Head of caudate nucleus (tissue), 42 donors: ENCODE measurements around the gene FN1.

ENCODE experiments used
- DNase-seq, 42 donors: peaks; one replicate each; pipeline versions ENCODE4 v3.0.0 to v3.0.0-alpha.2; 2020 to 2021; ENCODE audit warnings: mixed read lengths in 7 of 42
- intact Hi-C: fragments of 100-400 bp; cut with DNase I; formaldehyde crosslinking; loops from one replicate; pipeline ENCODE4 v1.15.0; 2022

FN1 gene

DNA sequence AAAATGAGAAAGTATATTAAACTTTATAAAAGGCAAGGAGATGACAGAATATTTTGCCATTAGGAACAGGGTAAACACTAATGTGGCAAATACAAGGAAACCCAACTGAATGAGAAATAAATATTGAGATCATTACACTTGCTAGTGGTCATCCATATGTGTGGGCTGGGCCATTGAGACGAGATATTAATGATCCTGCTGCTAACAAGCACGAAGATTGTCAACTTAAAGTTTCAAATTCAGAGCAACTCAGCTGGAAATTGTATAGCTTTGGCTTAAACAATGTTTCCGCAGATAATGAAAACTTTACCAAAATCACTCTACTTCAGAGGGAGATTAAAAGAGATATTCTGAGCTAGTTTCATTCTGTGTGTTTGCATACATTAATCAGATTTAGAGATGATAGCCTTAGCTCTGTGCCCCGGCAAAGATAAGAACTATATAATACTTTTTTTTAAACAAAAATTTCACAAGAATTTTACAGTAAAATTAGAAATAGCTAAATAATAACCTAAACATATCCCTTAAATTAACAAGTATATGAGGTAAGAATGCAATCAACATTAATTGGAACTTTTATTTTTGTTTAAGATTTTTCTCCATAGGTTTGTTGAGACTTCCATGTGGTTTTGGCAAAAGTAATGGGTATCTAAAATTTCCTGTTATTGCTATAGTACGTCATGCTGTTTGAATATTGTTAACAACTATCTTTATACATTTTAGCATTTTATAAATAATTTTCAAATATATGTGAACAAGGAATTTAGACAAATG, 40.0 kb downstream of the FN1 start:
- no peak for DNase-seq
- intact Hi-C loops, result no loop called here

DNA sequence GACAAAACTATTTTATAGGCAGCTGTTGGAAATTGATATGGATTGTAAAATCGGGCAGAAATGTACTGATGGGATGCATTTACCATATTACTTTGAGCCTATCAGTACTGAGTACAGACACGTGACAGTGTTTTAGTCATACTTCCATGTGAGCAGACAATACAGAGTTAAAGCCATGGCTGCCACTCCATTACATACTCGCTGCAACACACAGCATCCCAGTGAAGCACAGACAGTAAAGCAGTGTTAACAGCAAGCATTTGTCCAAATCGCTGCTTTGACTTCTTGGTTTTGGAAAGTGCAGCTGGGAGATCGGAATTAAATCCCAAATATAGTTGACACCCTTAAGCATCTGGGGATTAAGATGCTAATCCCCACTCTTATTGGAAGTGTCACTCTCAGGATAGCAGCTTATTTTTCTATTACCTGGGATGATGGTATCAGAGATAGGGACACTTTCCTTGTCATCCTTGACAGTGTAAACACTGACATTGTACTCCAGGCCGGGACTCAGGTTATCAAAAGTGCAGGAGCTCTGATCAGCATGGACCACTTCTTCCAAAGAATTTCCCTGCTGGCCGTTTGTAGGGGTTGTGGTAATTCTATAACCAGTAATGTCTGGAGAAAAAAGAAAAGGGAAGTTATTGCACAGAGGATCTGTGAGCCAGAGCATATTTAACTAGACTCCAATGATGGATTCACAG, 41.6 kb downstream of the FN1 start:
- DNase-seq, result peak in 1 of 42 donors; percentile 15

DNA sequence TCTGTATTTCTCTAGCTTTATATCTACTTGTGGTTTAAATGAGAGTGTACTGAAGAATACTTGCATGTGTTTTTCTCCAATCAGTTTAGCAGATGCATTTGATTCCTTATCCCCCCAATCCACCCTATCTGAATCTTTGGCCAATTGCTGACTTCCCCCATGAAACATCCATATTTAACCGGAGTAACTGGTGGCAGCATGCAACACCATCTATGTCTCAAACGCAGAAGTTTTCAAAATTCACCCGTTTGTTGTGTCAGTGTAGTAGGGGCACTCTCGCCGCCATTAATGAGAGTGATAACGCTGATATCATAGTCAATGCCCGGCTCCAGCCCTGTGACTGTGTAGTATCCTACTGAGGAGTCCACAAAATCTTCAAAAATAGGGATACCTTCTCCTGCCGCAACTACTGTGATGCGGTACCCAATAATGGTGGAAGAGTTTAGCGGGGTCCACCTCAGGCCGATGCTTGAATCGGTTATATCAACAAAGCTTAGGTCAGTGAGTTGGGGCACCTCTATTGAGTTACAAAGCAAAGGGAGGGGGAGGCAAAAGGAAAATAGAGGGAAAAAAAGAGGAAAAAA, 43.1 kb downstream of the FN1 start:
- intact Hi-C loops, result no loop called here
- no peak for DNase-seq

More for the DNA sequence above, 41.6 kb downstream of the FN1 start:
- intact Hi-C loops, result no loop called here

DNA sequence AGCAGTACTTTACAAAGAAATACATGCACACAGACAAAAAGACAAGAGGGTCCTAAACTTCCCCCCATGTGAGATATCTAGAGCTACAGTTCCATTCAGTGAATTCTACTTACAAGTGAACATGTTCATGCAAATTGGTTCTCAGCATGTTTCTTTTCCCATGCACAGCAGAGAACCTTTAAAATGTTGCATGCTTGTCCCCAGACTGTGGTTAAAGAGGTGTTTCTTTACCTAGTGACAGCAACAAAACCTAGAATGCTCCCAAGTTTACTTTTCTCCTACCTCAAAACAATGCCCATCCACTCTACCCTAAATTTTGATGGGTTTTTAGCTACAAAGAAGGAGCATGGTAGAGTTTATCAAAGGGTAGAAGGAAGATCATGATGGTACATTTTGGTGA, 43.7 kb downstream of the FN1 start:
- intact Hi-C loops, result no loop called here
- DNase-seq, result no peak

DNA sequence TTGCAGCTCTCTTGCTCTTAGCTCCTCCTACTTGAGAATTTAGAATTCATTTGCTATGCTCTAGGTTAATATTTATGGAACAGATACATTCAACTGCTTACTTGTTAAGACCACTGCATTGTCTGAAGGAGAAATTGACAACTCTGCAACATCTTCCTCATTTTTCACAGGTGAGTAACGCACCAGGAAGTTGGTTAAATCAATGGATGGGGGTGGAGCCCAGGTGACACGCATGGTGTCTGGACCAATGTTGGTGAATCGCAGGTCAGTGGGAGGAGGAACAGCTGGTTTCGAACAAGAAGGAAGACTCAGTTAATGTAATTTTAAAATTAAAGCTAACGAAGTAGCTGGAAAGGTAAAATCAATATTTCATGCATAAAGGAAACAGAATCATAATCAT, 44.3 kb downstream of the FN1 start:
- intact Hi-C loops, result no loop called here

DNA sequence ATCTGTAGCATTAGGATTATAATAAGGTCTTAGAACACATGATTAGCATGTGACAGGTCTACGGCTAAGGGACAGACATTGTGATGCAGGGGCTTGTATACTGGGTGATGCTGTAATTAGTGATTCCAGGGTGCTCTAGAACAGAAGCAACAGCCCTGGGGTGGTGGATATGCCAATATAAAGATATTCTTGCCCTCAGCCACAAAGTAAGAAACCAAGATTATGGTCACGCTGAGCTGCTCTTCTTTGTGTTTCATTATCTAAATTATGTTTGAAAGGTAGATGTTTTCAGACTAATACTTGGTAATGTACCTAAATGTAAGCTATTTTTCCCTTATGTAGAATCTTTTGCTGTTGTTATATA, 45.3 kb downstream of the FN1 start:
- intact Hi-C loops, result no loop called here
- DNase-seq, result no peak

More for the DNA sequence above, 44.3 kb downstream of the FN1 start:
- no peak for DNase-seq

DNA sequence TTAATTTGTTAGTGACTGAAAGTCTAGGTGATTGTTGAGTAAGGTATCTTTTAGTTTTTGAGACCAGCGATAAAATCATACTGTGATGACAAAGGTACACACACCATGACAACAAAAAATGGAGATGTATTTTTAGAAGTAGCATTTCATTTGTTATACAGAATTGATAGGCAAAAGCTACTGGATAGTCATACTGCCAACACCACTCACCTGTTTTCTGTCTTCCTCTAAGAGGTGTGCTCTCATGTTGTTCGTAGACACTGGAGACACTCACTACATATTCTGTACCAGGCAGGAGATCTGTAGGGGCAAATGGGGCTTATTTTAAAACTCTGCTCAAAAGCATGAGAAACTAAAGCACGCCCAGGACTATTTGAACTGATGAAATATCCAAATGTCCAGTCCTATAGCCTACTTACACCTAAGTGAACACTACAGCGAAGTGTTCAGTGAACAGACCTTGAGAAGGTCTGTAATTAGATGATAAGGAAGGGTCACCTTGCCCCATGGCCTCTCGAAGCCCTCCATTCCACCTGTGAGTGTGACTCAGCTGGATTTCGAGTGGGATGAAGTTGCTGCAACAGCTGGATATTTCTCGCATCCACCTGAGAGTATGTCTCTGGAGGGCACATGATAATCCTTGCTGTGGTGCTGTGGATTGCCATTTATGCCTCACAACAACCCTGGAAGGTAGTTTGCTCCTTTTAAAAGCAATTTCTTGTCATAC, 47.7 kb downstream of the FN1 start:
- intact Hi-C loops, result no loop called here
- no peak for DNase-seq

DNA sequence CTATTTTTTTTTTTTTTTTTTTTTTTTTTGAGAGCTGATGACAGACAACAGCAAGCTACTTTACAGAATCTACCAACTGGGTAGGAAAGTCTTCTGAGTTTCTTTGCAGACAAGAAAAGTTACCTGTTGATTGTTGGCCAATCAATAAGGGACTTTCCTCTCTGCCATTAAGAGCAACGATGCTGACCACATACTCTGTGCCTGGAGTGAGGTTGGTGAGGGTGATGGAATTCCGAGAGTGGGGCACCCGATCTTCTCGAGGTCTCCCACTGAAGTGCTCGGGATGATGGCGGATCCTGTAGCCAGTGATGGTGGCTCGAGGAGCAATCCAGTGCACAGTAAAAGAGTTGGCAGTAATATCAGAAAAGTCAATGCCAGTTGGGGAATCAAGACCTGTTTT, 49.3 kb downstream of the FN1 start:
- no peak for DNase-seq
- intact Hi-C loops, result no loop called here

- intact Hi-C loops, result no loop called here
- no peak for DNase-seq
Measured at GRCh38 chr2:215384710-215385109, 51.2 kb downstream of the FN1 start.

DNA sequence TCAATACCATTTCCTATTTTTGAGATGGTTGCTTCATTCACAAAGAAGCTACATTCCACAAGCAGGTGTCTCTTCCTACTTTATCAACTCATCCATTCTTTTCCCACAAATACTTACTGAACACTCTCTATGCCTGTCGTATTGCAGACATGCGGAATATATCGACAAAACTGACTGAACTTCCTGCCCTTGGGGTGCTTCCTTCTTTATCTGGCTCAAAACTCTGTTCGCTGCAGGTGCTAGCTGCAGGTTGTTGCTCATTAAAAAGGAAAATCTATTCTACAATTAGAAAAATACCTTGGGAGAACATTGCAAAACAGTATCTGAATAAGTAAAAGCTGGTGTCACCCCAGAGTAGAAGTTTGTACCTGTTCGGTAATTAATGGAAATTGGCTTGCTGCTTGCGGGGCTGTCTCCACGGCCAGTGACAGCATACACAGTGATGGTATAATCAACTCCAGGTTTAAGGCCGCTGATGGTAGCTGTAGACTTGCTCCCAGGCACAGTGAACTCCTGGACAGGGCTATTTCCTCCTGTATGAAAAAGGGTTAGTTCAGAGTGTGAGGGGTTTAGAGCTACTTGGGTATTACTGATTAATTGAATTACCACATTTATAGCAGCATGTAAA, 52.1 kb downstream of the FN1 start:
- intact Hi-C loops, result no loop called here
- DNase-seq, result no peak

DNA sequence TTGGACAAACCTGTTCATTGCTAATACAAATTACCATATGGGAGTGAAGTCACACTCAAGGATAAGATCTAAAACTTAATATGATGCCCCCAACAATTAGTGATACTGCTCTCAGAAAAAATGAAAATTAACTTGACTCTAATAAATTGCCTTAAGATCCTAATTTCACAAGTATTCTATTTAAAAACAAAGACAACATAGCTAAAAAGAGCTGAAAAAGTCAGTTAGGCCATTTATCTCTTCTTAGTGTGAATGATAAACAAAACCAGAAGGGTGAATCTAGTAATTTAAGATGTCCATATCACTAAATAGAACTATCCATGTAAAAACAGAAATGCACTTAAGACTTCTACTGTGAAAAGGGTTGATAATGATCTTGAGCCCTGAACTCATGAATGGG, 53.4 kb downstream of the FN1 start:
- DNase-seq, result no peak

DNA sequence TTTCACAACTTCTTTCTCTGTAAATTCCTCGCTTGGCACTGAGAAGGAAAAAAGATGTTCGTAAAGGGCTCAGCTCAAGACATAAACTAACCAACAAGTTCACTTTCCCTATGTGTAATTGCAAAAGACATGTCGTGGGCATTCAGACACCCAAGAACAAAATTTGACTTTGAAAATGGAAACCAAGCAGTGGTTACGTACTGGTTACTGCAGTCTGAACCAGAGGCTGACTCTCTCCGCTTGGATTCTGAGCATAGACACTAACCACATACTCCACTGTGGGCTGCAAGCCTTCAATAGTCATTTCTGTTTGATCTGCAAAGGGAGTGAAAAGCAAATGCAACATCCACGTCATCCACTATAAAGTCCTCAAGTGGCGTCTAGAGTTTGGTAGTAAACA, 53.9 kb downstream of the FN1 start:
- intact Hi-C loops, result no loop called here
- DNase-seq, result no peak

More for the DNA sequence above, 53.4 kb downstream of the FN1 start:
- intact Hi-C loops, result no loop called here

DNA sequence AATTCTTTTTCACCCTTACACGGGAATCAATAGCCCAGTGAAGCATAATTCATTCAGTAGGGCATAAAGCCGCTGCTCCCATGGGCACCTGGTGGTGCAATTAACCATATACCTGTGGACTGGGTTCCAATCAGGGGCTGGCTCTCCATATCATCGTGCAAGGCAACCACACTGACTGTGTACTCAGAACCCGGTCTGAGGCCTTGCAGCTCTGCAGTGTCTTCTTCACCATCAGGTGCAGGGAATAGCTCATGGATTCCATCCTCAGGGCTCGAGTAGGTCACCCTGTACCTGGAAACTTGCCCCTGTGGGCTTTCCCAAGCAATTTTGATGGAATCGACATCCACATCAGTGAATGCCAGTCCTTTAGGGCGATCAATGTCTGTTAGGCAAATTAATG, 55.2 kb downstream of the FN1 start:
- intact Hi-C loops, result no loop called here
- no peak for DNase-seq

DNA sequence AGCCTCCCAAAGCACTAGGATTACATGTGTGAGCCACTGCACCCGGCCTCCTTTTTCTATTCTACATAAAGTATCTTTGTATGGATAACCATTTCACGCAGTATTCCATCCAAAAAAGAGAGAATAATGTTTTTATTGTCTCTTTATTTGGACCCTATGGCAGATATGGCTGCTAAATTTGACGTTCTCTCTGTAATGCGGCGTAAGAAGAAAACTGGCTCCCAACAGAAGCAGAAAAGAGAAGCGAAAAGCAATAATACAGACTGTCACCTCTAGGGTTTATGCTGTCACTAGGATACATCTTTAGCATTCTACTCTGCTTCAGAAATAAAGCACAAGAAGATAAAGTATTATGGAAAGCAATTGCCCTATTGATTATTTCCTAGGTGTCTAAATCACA, 55.9 kb downstream of the FN1 start:
- DNase-seq, result no peak
- intact Hi-C loops, result no loop called here

DNA sequence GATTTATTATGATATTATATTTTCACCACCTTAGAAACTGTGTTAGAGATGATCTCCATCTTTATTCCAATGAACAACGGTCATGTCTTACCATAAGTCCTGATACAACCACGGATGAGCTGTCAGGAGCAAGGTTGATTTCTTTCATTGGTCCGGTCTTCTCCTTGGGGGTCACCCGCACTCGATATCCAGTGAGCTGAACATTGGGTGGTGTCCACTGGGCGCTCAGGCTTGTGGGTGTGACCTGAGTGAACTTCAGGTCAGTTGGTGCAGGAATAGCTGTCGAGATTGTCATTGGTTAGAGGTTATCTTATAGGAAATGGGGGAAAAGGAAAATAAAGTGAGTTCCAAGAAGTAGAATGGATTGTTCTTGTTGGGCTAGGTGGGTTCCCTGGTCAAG, 56.8 kb downstream of the FN1 start:
- DNase-seq, result no peak
- intact Hi-C loops, result no loop called here

DNA sequence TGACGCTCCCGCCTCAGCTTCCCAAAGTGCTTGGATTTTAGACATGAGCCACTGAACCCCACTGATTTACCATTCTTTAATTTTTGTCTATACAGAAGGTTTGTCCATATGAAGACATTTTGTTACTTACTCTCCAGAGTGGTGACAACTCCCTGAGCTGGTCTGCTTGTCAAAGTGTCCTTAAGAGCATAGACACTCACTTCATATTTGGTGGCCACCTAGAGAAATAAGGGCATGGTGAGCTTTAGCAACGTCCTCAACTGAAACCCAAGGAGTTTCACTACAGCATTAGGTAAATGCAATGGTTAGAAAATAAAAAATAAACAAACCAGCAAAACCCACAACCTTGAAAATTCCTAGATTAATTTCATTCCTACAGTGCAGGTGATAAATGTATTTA, 57.8 kb downstream of the FN1 start:
- no peak for DNase-seq
- intact Hi-C loops, result no loop called here

DNA sequence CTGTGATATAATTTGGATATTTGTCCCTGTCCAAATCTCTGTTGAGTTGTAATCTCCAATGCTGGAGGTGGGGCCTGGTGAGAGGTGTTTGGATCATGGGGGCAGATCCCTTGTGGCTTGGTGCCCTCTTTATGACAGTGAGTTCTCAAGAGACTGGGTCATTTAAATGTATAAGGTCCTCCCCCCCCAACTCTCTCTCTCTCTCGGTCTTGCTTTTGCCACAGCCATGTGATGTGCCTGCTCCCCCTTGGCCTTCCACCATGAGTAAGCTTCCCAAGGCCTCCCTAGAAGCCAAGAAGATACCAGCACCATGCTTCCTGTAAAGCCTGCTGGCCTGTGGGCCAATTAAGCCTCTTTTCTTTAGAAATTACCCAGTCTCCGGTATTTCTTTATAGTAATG, 58.6 kb downstream of the FN1 start:
- intact Hi-C loops, result no loop called here
- DNase-seq, result no peak

DNA sequence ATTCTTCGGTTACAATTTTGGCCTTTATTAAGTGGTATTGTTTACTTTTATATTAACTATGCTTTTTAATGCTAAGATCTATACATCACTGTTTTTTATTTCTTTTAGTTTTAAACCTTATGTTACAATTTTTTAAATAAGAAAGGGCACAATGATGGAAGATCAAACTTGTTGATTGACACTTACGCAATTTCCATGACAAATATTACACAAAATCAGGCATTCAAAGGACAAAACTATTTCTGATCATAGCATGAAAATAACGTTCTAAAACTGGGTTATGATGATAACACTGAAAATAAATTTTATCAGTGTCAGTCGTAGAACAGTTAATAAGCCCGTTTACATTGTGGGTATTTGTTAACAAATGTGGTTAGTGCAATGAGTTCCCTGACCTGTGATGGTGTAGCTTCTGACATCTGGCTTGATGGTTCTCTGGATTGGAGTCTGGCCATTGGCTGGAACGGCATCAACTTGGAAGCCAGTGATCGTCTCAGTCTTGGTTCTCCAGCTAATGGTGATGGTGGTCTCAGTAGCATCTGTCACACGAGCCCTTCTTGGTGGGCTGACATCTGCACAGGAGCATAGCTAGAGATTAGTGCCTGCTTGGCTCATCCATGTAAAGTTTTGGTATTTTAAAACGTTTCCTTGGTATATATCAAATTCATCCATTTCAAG, 59.6 kb downstream of the FN1 start:
- DNase-seq, result no peak
- intact Hi-C loops, result no loop called here

DNA sequence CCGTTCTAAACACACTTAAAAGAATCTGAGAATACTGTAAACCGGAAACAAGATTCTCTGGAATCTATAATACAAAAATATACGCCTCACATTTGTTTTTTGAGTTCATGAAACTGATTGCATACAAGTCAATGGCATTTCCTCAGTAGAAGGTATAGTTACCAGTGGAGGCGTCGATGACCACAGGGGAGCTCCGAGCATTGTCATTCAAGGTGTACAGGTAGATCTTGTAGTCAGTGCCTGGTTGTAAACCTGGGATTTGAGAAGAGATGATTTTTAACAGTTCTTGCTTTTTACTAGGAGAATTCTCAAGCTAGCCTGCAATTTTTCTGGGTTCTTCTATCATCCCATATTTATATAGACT, 60.4 kb downstream of the FN1 start:
- intact Hi-C loops, result no loop called here
- no peak for DNase-seq
